ENCODE data around the gene EP400. TPM values are rescaled to one million over a fixed set of nuclear protein-coding genes. Genes with fewer than 3 reads are reported as not detected.

The EP400 gene
- total and polyA plus RNA-seq, 2 of the 4 experiments (the other 2 are of a cell fraction), result 4.3 to 11.4 TPM

DNA sequence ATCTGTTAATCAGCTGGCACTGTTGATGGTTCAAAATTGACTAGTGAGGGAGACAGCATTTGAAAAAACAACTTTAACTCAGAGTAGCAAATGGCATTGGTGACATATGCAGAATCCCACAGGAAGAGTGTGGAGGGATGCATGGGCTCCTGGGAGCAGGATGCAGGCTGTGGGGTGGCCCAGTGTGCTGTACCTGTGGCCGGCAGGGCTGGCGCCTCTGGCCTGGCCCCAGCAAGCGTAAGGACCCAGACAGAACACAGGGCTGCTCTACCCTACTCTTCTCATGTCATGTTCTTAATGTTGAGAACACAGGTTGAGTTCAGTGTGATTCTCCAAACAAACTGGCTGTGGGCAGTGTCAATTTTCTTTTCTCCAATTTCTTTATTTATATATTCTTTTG, 160.9 kb downstream of the EP400 start:
- no peak overlapping the region for H3K14ac ChIP-seq (replicated peaks; ENCODE audit: low read depth, low read length)
- no peak overlapping the region for H3K9ac ChIP-seq (ENCODE audit: low read depth, low read length)
- CTCF ChIA-PET, result no interaction called here
- no peak overlapping the region for H3K18ac ChIP-seq (ENCODE audit: low read depth, low read length)
- no peak overlapping the region for H4K8ac ChIP-seq (ENCODE audit: low read depth in 2 of 2, low read length in 2 of 2)
- peaks cover 4 to 5% of the 10 kb centered on the region in 2 experiments; a peak in 3 of 4 replicates for H3K79me1 ChIP-seq (ENCODE audit: low read depth in 1 of 2, low read length in 2 of 2)
- no peak overlapping the region for H2AK5ac ChIP-seq (ENCODE audit: low read depth, low read length)
- in situ Hi-C loops (cut with MboI; ENCODE audit: low sequenced_read_pairs) (no loop called here), intact Hi-C loops (cut with micrococcal nuclease) (no loop called here), dilution Hi-C loops (cut with HindIII; ENCODE audit: low sequenced_read_pairs, unreplicated experiment) (no loop called here)
- H3K56ac ChIP-seq (ENCODE audit: extremely low read depth, insufficient read depth, low read length), result no peak overlapping the region
- H3K23ac ChIP-seq (ENCODE audit: low read depth, low read length), result no peak overlapping the region
- no peak overlapping the region for H4K91ac ChIP-seq (ENCODE audit: insufficient read depth, low read depth, low read length)
- H2AK9ac ChIP-seq (replicated peaks; ENCODE audit: low read depth, low read length, poor library complexity), result no peak overlapping the region
- no TSS peak for BruUV-seq (replicated peaks)
- no peak overlapping the region for H3K4ac ChIP-seq (ENCODE audit: low read depth, low read length)
- H3K4me3 ChIP-seq (ENCODE audit: insufficient read depth, low read depth, low read length), result no peak overlapping the region
- no CpG with 5 or more reads among the region's 3 CpGs for WGBS, 2 experiments (ENCODE audit: extremely low coverage in 2 of 2, insufficient read length in 1 of 2)
- H4K5ac ChIP-seq (ENCODE audit: low read depth, low read length), result no peak overlapping the region
- no peak overlapping the region for H2BK15ac ChIP-seq (ENCODE audit: low read depth, low read length)
- peaks cover 29% of the 10 kb centered on the region for H3K36me3 ChIP-seq (ENCODE audit: control insufficient read depth, insufficient read depth, low read length)
- no peak overlapping the region for H2BK120ac ChIP-seq (ENCODE audit: low read depth, low read length)
- H4K20me1 ChIP-seq (ENCODE audit: insufficient read depth, low read length), result no peaks in the 10 kb centered on the region; the same call in 1 of the 2 replicates
- no peaks in the 10 kb centered on the region for H3K9me3 ChIP-seq (ENCODE audit: control insufficient read depth, insufficient read depth, low read length)
- POLR2A ChIA-PET (ENCODE audit: unreplicated experiment), result no interaction called here
- H3K27me3 ChIP-seq (ENCODE audit: control insufficient read depth, insufficient read depth, low read length), result no peaks in the 10 kb centered on the region
- no peak overlapping the region for H3K4me2 ChIP-seq (ENCODE audit: low read depth, low read length)
- no peak overlapping the region for H2AFZ ChIP-seq (replicated peaks; ENCODE audit: low read length, poor library complexity)
- H2BK5ac ChIP-seq (ENCODE audit: low read depth, low read length, poor library complexity, severe bottlenecking), result no peak overlapping the region
- H3K4me1 ChIP-seq (ENCODE audit: control insufficient read depth, insufficient read depth, low read length), result peaks cover 2% of the 10 kb centered on the region; the same call in 1 of the 2 replicates
- H3K27ac ChIP-seq (ENCODE audit: insufficient read depth, low read length), result no peak overlapping the region
- no peak for ATAC-seq (ENCODE audit: low read depth)
- H3K9me1 ChIP-seq (ENCODE audit: insufficient read depth, low read length), result no peaks in the 10 kb centered on the region
- DNase-seq, result no peak
- H2BK20ac ChIP-seq (ENCODE audit: low read depth, low read length), result no peak overlapping the region
- no peak for TF ChIP-seq CEBPB (IDR thresholded peaks at IDR 0.05; ENCODE audit: low read depth, low read length)
- TF ChIP-seq CHD1 (IDR thresholded peaks at IDR 0.05; ENCODE audit: low read depth, low read length), result no peak
- no peak for TF ChIP-seq NFE2L2 (IDR thresholded peaks at IDR 0.05; ENCODE audit: low read depth, low read length)
- no peak for TF ChIP-seq RFX5 (IDR thresholded peaks at IDR 0.05; ENCODE audit: low read depth, low read length)
- TF ChIP-seq MAFK (IDR thresholded peaks at IDR 0.05; ENCODE audit: low read depth, low read length), result no peak
- no peak for TF ChIP-seq RCOR1 (IDR thresholded peaks at IDR 0.05; ENCODE audit: insufficient replicate concordance, low read length)
- TF ChIP-seq BHLHE40 (IDR thresholded peaks at IDR 0.05; ENCODE audit: low read depth, low read length), result no peak
- TF ChIP-seq MXI1 (IDR thresholded peaks at IDR 0.05; ENCODE audit: borderline replicate concordance, low read depth, low read length), result no peak
- TF ChIP-seq, protein P1, sequence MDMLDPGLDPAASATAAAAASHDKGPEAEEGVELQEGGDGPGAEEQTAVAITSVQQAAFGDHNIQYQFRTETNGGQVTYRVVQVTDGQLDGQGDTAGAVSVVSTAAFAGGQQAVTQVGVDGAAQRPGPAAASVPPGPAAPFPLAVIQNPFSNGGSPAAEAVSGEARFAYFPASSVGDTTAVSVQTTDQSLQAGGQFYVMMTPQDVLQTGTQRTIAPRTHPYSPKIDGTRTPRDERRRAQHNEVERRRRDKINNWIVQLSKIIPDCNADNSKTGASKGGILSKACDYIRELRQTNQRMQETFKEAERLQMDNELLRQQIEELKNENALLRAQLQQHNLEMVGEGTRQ (IDR thresholded peaks at IDR 0.05; ENCODE audit: low read depth, low read length), result no peak
- no peak for TF ChIP-seq MAZ (IDR thresholded peaks at IDR 0.05; ENCODE audit: borderline replicate concordance, low read depth, low read length)
- TF ChIP-seq SMC3 (IDR thresholded peaks at IDR 0.05; ENCODE audit: low read depth, low read length), result no peak
- no peak for TF ChIP-seq POLR2A (IDR thresholded peaks at IDR 0.05; ENCODE audit: low read depth, low read length)
- TF ChIP-seq RAD21 (IDR thresholded peaks at IDR 0.05; ENCODE audit: low read length), result no peak
- no peak for TF ChIP-seq FOS (IDR thresholded peaks at IDR 0.05; ENCODE audit: low read depth, low read length)
- TF ChIP-seq, protein P2, sequence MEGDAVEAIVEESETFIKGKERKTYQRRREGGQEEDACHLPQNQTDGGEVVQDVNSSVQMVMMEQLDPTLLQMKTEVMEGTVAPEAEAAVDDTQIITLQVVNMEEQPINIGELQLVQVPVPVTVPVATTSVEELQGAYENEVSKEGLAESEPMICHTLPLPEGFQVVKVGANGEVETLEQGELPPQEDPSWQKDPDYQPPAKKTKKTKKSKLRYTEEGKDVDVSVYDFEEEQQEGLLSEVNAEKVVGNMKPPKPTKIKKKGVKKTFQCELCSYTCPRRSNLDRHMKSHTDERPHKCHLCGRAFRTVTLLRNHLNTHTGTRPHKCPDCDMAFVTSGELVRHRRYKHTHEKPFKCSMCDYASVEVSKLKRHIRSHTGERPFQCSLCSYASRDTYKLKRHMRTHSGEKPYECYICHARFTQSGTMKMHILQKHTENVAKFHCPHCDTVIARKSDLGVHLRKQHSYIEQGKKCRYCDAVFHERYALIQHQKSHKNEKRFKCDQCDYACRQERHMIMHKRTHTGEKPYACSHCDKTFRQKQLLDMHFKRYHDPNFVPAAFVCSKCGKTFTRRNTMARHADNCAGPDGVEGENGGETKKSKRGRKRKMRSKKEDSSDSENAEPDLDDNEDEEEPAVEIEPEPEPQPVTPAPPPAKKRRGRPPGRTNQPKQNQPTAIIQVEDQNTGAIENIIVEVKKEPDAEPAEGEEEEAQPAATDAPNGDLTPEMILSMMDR (conservative IDR thresholded peaks at IDR 0.05; ENCODE audit: low read depth, low read length), result no peak
